ENCODE measurements around the gene DOLPP1. TPM values are rescaled to one million over a fixed set of nuclear protein-coding genes. Genes with fewer than 3 reads are reported as not detected.

Gene DOLPP1
- total and polyA plus RNA-seq, 2 of the 13 experiments (the other 11 are each of a cell fraction or from before 2014, with no cell fraction given), result 21.0 to 34.1 TPM

DNA sequence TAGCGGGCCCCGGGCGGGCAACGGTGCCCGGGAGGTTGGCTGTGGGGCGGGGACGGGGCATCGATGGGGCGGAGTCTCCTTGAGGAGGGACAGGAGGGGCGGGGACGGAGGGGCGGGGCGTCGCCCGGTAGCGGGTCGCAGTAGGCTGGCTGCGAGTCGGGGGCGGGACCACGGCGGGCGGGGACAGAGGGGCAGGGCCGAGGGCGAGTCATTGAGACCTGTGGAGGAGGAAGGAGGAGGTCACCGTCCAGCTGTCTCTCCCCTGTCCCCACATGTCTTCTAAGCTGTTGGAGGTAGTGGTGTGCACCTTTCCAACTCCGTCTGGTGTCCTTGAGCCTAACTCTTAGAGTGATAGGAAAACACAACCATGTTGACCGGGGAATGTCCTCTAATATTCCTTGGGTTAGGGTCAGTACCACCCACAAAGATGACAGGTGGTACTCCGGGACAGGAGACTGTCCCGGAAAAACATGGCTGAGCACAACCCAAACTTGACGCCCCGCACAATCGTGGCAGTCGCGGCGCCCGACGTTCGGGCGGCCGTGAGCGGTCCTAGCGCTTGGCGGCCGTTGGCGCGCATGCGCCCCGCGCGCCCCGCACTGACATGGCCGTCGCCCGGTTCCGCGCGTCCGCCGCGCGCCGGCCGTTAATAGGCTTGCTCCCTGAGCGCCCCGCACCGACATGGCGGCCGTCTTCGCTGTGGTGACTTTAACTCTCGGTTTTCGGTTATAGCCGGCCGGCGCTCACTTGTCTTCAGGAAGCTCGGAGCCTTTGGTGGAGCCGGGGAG lies 30.0 kb downstream of the DOLPP1 start, which contains the start of the genes CRAT and PTPA (continued):
- no peak for TF ChIP-seq ZNF326 (CRISPR knock-in tag; IDR thresholded peaks at IDR 0.05; ENCODE audit: borderline replicate concordance)
- peak; percentile 6; the same call in 1 of the 2 replicates for TF ChIP-seq HOXD1 (CRISPR knock-in tag; IDR thresholded peaks at IDR 0.05)
- TF ChIP-seq KLF11 (CRISPR knock-in tag; IDR thresholded peaks at IDR 0.05), result no peak
- TF ChIP-seq RBM39 (IDR thresholded peaks at IDR 0.05; ENCODE audit: low read depth, low read length, poor library complexity, severe bottlenecking), result no peak
- TF ChIP-seq GATAD1 (CRISPR knock-in tag; IDR thresholded peaks at IDR 0.05), result peak; percentile 44; the same call in 1 of the 2 replicates
- no peak for TF ChIP-seq PBX3 (CRISPR knock-in tag; IDR thresholded peaks at IDR 0.05; ENCODE audit: borderline replicate concordance)
- TF ChIP-seq, protein P1, sequence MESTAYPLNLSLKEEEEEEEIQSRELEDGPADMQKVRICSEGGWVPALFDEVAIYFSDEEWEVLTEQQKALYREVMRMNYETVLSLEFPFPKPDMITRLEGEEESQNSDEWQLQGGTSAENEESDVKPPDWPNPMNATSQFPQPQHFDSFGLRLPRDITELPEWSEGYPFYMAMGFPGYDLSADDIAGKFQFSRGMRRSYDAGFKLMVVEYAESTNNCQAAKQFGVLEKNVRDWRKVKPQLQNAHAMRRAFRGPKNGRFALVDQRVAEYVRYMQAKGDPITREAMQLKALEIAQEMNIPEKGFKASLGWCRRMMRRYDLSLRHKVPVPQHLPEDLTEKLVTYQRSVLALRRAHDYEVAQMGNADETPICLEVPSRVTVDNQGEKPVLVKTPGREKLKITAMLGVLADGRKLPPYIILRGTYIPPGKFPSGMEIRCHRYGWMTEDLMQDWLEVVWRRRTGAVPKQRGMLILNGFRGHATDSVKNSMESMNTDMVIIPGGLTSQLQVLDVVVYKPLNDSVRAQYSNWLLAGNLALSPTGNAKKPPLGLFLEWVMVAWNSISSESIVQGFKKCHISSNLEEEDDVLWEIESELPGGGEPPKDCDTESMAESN (CRISPR knock-in tag; conservative IDR thresholded peaks at IDR 0.05), result peak; percentile 12
- no peak for TF ChIP-seq STAT6 (CRISPR knock-in tag; IDR thresholded peaks at IDR 0.05; ENCODE audit: borderline replicate concordance)
- TF ChIP-seq DNMT1 (CRISPR knock-in tag; IDR thresholded peaks at IDR 0.05), result peak; percentile 55; the same call in 1 of the 2 replicates
- TF ChIP-seq, protein P2, sequence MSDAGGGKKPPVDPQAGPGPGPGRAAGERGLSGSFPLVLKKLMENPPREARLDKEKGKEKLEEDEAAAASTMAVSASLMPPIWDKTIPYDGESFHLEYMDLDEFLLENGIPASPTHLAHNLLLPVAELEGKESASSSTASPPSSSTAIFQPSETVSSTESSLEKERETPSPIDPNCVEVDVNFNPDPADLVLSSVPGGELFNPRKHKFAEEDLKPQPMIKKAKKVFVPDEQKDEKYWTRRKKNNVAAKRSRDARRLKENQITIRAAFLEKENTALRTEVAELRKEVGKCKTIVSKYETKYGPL (CRISPR knock-in tag; IDR thresholded peaks at IDR 0.05), result 0 out of 2 replicates have a peak, but pooled peaks have one; percentile 32
- 0 out of 2 replicates have a peak, but pooled peaks have one; percentile 37 for TF ChIP-seq ZNF740 (CRISPR knock-in tag; IDR thresholded peaks at IDR 0.05)
- TF ChIP-seq KMT2B (CRISPR knock-in tag; IDR thresholded peaks at IDR 0.05), result peak; percentile 63; the same call in 1 of the 2 replicates
- TF ChIP-seq GLMP (CRISPR knock-in tag; IDR thresholded peaks at IDR 0.05; ENCODE audit: borderline replicate concordance), result no peak
- TF ChIP-seq TFAP4 (IDR thresholded peaks at IDR 0.05; ENCODE audit: borderline replicate concordance, low read depth), result peak; percentile 30; the same call in 1 of the 2 replicates
- TF ChIP-seq ZNF746 (CRISPR knock-in tag; IDR thresholded peaks at IDR 0.05), result 0 out of 2 replicates have a peak, but pooled peaks have one; percentile 2
- no peak; the same call in 1 of the 2 replicates for TF ChIP-seq ZNF337 (CRISPR knock-in tag; IDR thresholded peaks at IDR 0.05; ENCODE audit: borderline replicate concordance, low read depth)
- 0 out of 2 replicates have a peak, but pooled peaks have one; percentile 10 for TF ChIP-seq ELF4 (CRISPR knock-in tag; IDR thresholded peaks at IDR 0.05; ENCODE audit: borderline replicate concordance)
- peak; percentile 81 for TF ChIP-seq TAF1 (CRISPR knock-in tag; IDR thresholded peaks at IDR 0.05)
- no peak for TF ChIP-seq RFX1 (IDR thresholded peaks at IDR 0.05)

Measured in HepG2 (cell line).